ENCODE data around the gene C2CD3. TPM values are rescaled to one million over a fixed set of nuclear protein-coding genes. Genes with fewer than 3 reads are reported as not detected.

Gene C2CD3
- 52.6 TPM for total RNA-seq

DNA sequence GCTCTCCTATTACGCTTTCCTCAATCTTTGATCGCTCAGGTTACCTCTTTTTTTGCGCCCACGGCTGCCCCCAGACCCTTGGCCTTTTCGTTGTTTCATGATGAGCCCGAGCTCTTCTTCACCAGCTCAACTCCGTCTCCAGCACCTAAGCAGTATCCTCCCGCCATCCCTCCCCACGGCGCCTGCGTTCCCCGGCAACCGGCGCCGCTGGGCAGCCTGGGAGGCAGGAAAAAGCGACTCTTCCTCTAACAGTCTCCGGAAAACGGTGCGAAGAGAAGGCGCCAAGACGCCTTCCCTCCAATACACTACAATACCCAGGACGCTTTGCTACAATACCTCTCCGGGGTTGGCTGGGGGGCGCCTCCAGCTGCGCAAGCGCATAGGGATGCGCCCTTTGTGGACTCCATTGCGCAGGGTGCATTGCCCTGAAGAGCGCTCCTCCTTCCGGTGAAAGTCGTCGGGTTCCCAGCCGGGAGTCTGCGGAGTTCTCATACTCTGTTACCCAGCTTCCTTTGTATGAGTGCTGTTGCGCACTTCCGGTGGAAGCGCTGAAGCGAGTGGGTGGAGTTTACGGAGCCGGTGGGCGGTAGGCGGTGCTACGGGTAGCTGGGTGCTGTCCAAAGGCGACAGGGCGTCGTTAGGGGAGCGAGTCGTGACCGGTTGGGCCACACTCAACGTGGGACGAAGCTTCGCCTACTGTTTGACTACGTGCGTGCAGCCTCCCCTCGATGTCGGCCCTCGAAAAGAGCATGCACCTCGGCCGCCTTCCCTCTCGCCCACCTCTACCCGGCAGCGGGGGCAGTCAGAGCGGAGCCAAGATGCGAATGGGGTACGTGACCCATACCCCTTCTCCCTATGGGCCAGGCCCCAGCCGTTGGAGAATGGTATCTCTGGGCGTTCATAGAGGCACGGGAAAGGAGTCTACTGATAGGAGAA lies at the start of gene C2CD3, which contains the start of gene PPME1:
C2CD3 (minus strand) TSS at position 309 of the 936 bp plus-strand sequence; CDS start at position 99, 210 bp downstream.
PPME1 (plus strand) TSS at position 596 of the 936 bp plus-strand sequence; CDS start at position 729, 133 bp downstream.

DNA sequence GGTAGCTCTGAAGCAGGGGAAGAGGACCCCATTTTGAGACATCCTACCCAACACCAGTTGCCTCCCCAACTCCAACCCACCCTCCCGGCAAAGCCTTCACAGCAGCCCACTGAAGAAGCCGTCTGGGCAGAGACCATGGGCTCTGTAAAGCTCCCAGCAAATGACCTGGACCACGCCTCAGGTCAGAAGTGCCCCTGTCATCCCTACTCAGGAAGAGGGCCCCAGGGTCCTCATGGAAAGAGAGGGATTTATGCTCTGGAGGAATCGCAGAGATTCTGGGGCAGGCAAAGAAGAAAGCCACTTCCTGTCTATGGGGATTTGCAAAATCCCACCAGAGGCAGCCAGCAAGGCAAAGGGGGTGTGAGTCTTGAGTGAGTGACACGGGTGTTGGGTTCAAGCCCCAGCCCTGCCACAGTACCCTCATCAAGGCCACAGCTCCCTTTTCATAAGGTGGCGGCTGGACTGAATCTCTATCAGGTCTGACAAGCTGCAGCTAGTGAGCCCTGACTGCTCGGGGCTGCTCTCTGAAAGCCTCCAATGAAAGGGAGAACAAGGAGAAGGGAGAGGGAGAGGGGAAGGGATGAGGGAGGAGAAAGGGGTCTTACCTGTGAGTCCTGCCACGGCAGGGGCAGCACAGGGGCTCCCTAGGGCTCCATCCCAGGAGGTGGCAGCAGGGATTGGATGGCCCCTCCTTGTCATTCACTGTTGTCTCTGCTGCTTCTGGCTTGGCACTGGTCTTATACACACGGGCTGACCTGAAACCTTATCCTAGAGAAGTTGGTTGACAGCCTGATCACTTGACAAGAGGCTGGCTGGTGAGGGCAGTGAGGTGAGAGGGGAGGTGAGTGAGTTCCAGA lies 162.2 kb downstream of the C2CD3 start, which contains the start of gene UCP3:
UCP3 (minus strand) TSS at position 713 of the 857 bp plus-strand sequence. CDS start 2,043 bp downstream, outside the sequence.

DNA sequence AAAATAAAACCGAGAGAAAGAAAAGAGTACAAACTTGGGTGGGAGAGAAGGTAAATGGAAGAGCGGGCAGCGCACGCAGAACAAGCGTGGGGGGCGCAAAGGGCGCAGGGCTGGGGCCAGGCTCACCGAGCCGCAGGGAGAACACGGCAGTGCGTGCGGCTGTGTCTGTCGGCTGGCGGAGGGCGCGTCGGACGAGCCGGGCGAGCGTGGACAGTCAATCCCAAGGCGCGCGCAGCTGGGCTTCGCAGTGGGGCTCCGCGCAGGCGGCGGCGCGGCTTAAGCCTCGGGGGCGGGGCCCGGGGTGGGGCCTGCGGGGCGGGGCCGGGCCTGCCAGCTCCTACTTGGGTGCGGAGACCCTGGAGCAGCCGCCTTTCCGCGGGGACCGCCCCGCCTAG lies 188.2 kb downstream of the C2CD3 start, which contains the start of gene UCP2:
UCP2 (minus strand) TSS at position 249 of the 395 bp plus-strand sequence. CDS start 4,465 bp downstream, outside the sequence.

Small RNA genes lying within 50 kb of the gene (small RNA-seq; reads per million reads assigned to genes)
- gene AP002392.1 (ENCODE audit: low replicate concordance), result not detected

Other genes starting within 250 kb of the C2CD3 start
- gene DNAJB13, start 220.0 kb downstream of the C2CD3 start, total RNA-seq, result 1.3 TPM
- gene UCP2, start 188.2 kb downstream of the C2CD3 start, total RNA-seq, result 12.8 TPM
- 6.3 TPM for gene UCP3, start 161.9 kb downstream of the C2CD3 start, total RNA-seq
- 61.0 TPM for gene PPME1, start 287 bp upstream of the C2CD3 start, total RNA-seq
- gene P4HA3, start 140.6 kb upstream of the C2CD3 start, total RNA-seq, result not detected
- 133 TPM for gene PGM2L1, start 227.4 kb upstream of the C2CD3 start, total RNA-seq

Measured in parietal lobe (tissue), 2 donors.